OCI-LY1 (cell line): ENCODE measurements around the gene TLCD3B.

ENCODE experiments used
- EZH2 ChIP-seq: fragments of 200-600 bp; sonication (generic), shearing (Covaris generic); IDR thresholded peaks from 2 replicates; pipeline ENCODE4 v1.8.0; 2017; ENCODE audit warnings: borderline replicate concordance, mixed run types, mild to moderate bottlenecking, antibody characterized with exemption, low read length, moderate library complexity, mixed read lengths
- TF ChIP-seq, protein P1 (sequence below): fragments of 200-600 bp; sonication (generic), shearing (Covaris generic); IDR thresholded peaks from 2 replicates; pipeline ENCODE4 v1.5.1; 2017; ENCODE audit warnings: mild to moderate bottlenecking, antibody characterized with exemption, low read length, moderate library complexity, mixed read lengths

DNA sequence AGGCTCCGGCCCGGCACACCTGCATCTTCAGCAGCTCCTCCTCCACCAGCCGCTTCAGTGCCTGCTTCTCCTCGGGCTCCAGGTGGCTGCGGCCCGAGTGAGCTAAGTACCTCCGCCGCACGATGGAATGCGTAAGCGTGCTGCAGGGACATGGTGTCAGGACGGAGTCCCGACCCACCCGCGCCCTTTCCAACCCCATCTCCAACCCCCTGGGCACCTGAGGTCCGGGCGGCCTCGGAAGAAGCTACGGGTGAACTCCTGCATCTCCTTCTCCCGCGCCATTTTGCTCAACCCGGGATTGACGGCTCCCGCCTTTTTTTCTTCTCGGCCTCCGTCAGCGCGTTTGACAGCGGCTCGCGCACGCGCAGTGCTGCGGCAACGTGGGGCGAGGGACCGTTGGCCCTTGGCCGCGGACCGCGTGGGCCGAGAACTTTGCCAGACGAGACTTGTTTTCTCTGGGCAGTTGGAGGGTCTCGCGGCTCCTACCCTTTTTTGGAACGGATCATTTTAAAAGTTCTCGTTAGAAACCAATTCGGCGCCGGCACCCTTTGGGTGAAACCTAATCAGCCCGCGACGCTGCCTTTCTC is 35.7 kb downstream of the TLCD3B start, which contains the start of gene HIRIP3:
- TF ChIP-seq, protein P1, sequence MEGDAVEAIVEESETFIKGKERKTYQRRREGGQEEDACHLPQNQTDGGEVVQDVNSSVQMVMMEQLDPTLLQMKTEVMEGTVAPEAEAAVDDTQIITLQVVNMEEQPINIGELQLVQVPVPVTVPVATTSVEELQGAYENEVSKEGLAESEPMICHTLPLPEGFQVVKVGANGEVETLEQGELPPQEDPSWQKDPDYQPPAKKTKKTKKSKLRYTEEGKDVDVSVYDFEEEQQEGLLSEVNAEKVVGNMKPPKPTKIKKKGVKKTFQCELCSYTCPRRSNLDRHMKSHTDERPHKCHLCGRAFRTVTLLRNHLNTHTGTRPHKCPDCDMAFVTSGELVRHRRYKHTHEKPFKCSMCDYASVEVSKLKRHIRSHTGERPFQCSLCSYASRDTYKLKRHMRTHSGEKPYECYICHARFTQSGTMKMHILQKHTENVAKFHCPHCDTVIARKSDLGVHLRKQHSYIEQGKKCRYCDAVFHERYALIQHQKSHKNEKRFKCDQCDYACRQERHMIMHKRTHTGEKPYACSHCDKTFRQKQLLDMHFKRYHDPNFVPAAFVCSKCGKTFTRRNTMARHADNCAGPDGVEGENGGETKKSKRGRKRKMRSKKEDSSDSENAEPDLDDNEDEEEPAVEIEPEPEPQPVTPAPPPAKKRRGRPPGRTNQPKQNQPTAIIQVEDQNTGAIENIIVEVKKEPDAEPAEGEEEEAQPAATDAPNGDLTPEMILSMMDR, result no peak
- TF ChIP-seq EZH2, result no peak
